K562 (cell line): ENCODE measurements around the gene TTBK2. TPM values are rescaled to one million over a fixed set of nuclear protein-coding genes. Genes with fewer than 3 reads are reported as not detected.

Source experiments
- ATAC-seq: fragments of 200-7000 bp; cut with Tn5 transposase; 3 replicates; pipeline ENCODE4 v1.9.1; 2020; ENCODE audit warnings: moderate library complexity
- BruUV-seq: library from RNA; stranded (reverse); fragments of 400-500 nt; replicated peaks from 2 replicates; lab custom pipeline; 2021; lab: Mats Ljungman, UMichigan
- CTCF ChIA-PET: fragments of 300-600 bp; formaldehyde crosslinking; extraction: SDS; loops from one replicate; lab custom pipeline; 2021; ENCODE audit warnings: low intra/inter-chr PET ratio; lab: Yijun Ruan, JAX
- POLR2A ChIA-PET: fragments of 300-600, 350-650 bp; sonication (Branson Sonifier 250); formaldehyde crosslinking; extraction: SDS; loops from one replicate; lab custom pipeline; 2021; ENCODE audit warnings: antibody characterized with exemption, inconsistent platforms; lab: Yijun Ruan, JAX
- DNase-seq, 4 experiments: peaks; one replicate each; pipeline versions ENCODE4 v3.0.0 to v3.0.0-alpha.2; 2011 to 2018; ENCODE audit warnings: low spot score in 3 of 4, mixed read lengths in 3 of 4; ENCODE audit errors: extremely low read depth in 1 of 4
- FAIRE-seq: peaks from 2 replicates; lab custom pipeline; 2011; peaks lifted over from hg19 to GRCh38; lab: Jason Lieb, UNC
- H2AFZ ChIP-seq: 2 replicates; pipeline ENCODE4 v1.6.0; 2011; ENCODE audit warnings: low read depth, low read length, control low read depth, inconsistent platforms
- H3K27ac ChIP-seq: fragments of 200-600 bp; 3 replicates; pipeline ENCODE4 v1.8.0; 2011; ENCODE audit warnings: low read depth, mild to moderate bottlenecking, control low read depth, inconsistent platforms, low read length, moderate library complexity, mixed read lengths; ENCODE audit errors: extremely low read depth
- H3K27me3 ChIP-seq, 2 experiments: fragments of 300-600 bp in 1 of 2; 2 replicates in 1 of 2; 3 replicates in 1 of 2; pipeline versions ENCODE4 v1.6.0 to v1.8.0; 2011; ENCODE audit warnings: inconsistent platforms in 2 of 2, low read length in 2 of 2, mild to moderate bottlenecking in 1 of 2, mixed read lengths in 1 of 2, moderate library complexity in 1 of 2; ENCODE audit not compliant: control insufficient read depth in 2 of 2, insufficient read depth in 2 of 2
- H3K36me3 ChIP-seq: fragments of 300-600 bp; 3 replicates; pipeline ENCODE4 v1.8.0; 2011; ENCODE audit warnings: mild to moderate bottlenecking, low read length, inconsistent platforms; ENCODE audit not compliant: control insufficient read depth, insufficient read depth
- H3K4me1 ChIP-seq, 2 experiments: fragments of 200-600 bp in 1 of 2; replicated peaks in 1 of 2; 2 replicates in 1 of 2; 3 replicates in 1 of 2; pipeline versions ENCODE4 v1.5.1 to v1.8.0; 2011; ENCODE audit warnings: inconsistent platforms in 2 of 2, low read length in 2 of 2, mild to moderate bottlenecking in 1 of 2, mixed read lengths in 1 of 2, moderate library complexity in 1 of 2; ENCODE audit not compliant: control insufficient read depth in 2 of 2, insufficient read depth in 2 of 2
- H3K4me2 ChIP-seq: 2 replicates; pipeline ENCODE4 v1.6.1; 2011; ENCODE audit warnings: low read length, control low read depth, inconsistent platforms, mixed read lengths; ENCODE audit not compliant: insufficient read depth
- H3K4me3 ChIP-seq: fragments of 200-600 bp; sonication (generic), shearing (Covaris generic); 2 replicates; pipeline ENCODE4 v1.5.1; 2016; ENCODE audit warnings: control low read depth, inconsistent platforms
- H3K79me2 ChIP-seq: fragments of 200-600 bp; 3 replicates; pipeline ENCODE4 v1.8.0; 2011; ENCODE audit warnings: low read length, inconsistent platforms; ENCODE audit not compliant: control insufficient read depth, insufficient read depth
- H3K9ac ChIP-seq, 2 experiments: 2 replicates each; pipeline versions ENCODE4 v1.6.0 to v1.6.1; 2011; ENCODE audit warnings: low read depth in 2 of 2, low read length in 2 of 2, control low read depth in 1 of 2, inconsistent platforms in 1 of 2, mild to moderate bottlenecking in 1 of 2, mixed read lengths in 1 of 2; ENCODE audit not compliant: insufficient read depth in 1 of 2
- H3K9me1 ChIP-seq: one replicate; pipeline ENCODE4 v1.6.0; 2011; ENCODE audit warnings: inconsistent platforms, mild to moderate bottlenecking, low read length, moderate library complexity; ENCODE audit not compliant: control insufficient read depth, insufficient read depth
- H3K9me3 ChIP-seq: replicated peaks from 2 replicates; pipeline ENCODE4 v1.5.1; 2011; ENCODE audit warnings: low read depth, low read length, inconsistent platforms; ENCODE audit not compliant: control insufficient read depth, insufficient read depth
- H4K20me1 ChIP-seq: replicated peaks from 2 replicates; pipeline ENCODE4 v1.6.1; 2011; ENCODE audit warnings: low read length, inconsistent platforms, mixed read lengths; ENCODE audit not compliant: control insufficient read depth, insufficient read depth
- ERF ChIP-seq: fragments of 450-650 bp; formaldehyde crosslinking; IDR thresholded peaks from 2 replicates; pipeline ENCODE4 v1.4.0; 2020; ENCODE audit warnings: mild to moderate bottlenecking, mixed read lengths
- ZNF23 ChIP-seq: fragments of 250-450 bp; sonication (Bioruptor Pico); IDR thresholded peaks from 2 replicates; pipeline ENCODE4 v1.4.0; 2020; ENCODE audit warnings: mild to moderate bottlenecking
- WGBS: fragments of 100-300 bp; shearing (Covaris generic); methylation state at CpG from one replicate; pipeline ENCODE4 v1.1.6; 2016; ENCODE audit warnings: low coverage, mixed read lengths; ENCODE audit not compliant: insufficient coverage; ENCODE audit errors: missing lambda C conversion rate; 5-methylcytosine and 5-hydroxymethylcytosine counted together
- in situ Hi-C: fragments of 300-500 bp; cut with MboI; formaldehyde crosslinking; loops from 4 replicates; pipeline ENCODE4 v1.15.0; 2018; ENCODE audit warnings: inconsistent platforms, mixed read lengths
- intact Hi-C: fragments of 100-400 bp; cut with micrococcal nuclease; formaldehyde crosslinking; loops from 2 replicates; pipeline ENCODE4 v1.14.2; 2022
- polyA plus RNA-seq, 8 experiments: library from polyadenylated mRNA; depleted of rRNA in 4 of 8; stranded (reverse) in 5 of 8; unstranded in 3 of 8; fragments of >200 nt; fragmentation: Nextera tagmentation in 2 of 8; fragmentation: Illumina TruSeq in 1 of 8; extraction: Ambion mirVana in 2 of 8; extraction: Trizol in 1 of 8; gene quantifications; 2 replicates each; pipeline versions ENCODE4 v1.2.1 to v1.2.3, GENCODE V29; 2011 to 2014; ENCODE audit warnings: inconsistent platforms in 1 of 8, missing spikeins in 1 of 8
- total RNA-seq, 7 experiments: library from RNA; depleted of rRNA in 6 of 7; stranded (reverse); fragments of >200 nt in 6 of 7; fragmentation: Illumina TruSeq in 2 of 7; extraction: Trizol in 2 of 7; gene quantifications; 2 replicates each; pipeline versions ENCODE4 v1.2.1 to v1.2.3, GENCODE V29; 2011 to 2021; ENCODE audit warnings: low replicate concordance in 1 of 7
- TF ChIP-seq, protein P1 (sequence below): fragments of 450-650 bp; IDR thresholded peaks from 2 replicates; pipeline ENCODE4 v1.6.1; 2016; ENCODE audit warnings: mild to moderate bottlenecking, moderate library complexity

The TTBK2 gene
- total and polyA plus RNA-seq, 9 of the 15 experiments (the other 6 are each of a cell fraction or from before 2014, with no cell fraction given): 0.89 to 8.0 (median 4.8) TPM

DNA sequence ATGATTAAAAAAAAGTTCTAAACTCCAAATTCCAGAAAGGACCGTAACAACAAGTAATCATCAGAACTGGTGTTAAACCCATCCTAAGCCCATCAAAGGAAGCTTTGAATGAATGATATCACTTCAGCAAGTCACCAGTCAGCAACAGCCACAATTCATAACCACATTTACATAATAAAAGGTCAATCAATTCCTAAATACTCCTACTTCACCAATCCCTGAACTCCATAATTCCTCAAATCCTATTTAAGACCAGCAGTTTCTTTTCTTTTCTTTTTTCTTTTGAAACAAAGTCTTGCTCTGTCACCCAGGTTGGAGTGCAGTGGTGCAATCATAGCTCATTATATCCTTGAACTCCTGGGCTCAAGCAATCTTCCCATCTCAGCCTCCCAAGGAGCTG is 40.5 kb downstream of the TTBK2 start:
- FAIRE-seq (no peak), ATAC-seq (no peak)
- in situ Hi-C loops (no loop called here), intact Hi-C loops (no loop called here)
- Histone ChIP-seq H3K79me2 (no peaks in the 10 kb centered on the region), H3K4me3 (no peak overlapping the region), H3K9me3 (no peaks in the 10 kb centered on the region), H4K20me1 (no peaks in the 10 kb centered on the region)
- ChIA-PET POLR2A (interaction anchor here (0.6 kb wide), 1 partner anchor 307 kb away, joined by 3 read pairs; no protein-coding TSS in a partner anchor), CTCF (no interaction called here)
- BruUV-seq: no TSS peak
- TF ChIP-seq, protein P1, sequence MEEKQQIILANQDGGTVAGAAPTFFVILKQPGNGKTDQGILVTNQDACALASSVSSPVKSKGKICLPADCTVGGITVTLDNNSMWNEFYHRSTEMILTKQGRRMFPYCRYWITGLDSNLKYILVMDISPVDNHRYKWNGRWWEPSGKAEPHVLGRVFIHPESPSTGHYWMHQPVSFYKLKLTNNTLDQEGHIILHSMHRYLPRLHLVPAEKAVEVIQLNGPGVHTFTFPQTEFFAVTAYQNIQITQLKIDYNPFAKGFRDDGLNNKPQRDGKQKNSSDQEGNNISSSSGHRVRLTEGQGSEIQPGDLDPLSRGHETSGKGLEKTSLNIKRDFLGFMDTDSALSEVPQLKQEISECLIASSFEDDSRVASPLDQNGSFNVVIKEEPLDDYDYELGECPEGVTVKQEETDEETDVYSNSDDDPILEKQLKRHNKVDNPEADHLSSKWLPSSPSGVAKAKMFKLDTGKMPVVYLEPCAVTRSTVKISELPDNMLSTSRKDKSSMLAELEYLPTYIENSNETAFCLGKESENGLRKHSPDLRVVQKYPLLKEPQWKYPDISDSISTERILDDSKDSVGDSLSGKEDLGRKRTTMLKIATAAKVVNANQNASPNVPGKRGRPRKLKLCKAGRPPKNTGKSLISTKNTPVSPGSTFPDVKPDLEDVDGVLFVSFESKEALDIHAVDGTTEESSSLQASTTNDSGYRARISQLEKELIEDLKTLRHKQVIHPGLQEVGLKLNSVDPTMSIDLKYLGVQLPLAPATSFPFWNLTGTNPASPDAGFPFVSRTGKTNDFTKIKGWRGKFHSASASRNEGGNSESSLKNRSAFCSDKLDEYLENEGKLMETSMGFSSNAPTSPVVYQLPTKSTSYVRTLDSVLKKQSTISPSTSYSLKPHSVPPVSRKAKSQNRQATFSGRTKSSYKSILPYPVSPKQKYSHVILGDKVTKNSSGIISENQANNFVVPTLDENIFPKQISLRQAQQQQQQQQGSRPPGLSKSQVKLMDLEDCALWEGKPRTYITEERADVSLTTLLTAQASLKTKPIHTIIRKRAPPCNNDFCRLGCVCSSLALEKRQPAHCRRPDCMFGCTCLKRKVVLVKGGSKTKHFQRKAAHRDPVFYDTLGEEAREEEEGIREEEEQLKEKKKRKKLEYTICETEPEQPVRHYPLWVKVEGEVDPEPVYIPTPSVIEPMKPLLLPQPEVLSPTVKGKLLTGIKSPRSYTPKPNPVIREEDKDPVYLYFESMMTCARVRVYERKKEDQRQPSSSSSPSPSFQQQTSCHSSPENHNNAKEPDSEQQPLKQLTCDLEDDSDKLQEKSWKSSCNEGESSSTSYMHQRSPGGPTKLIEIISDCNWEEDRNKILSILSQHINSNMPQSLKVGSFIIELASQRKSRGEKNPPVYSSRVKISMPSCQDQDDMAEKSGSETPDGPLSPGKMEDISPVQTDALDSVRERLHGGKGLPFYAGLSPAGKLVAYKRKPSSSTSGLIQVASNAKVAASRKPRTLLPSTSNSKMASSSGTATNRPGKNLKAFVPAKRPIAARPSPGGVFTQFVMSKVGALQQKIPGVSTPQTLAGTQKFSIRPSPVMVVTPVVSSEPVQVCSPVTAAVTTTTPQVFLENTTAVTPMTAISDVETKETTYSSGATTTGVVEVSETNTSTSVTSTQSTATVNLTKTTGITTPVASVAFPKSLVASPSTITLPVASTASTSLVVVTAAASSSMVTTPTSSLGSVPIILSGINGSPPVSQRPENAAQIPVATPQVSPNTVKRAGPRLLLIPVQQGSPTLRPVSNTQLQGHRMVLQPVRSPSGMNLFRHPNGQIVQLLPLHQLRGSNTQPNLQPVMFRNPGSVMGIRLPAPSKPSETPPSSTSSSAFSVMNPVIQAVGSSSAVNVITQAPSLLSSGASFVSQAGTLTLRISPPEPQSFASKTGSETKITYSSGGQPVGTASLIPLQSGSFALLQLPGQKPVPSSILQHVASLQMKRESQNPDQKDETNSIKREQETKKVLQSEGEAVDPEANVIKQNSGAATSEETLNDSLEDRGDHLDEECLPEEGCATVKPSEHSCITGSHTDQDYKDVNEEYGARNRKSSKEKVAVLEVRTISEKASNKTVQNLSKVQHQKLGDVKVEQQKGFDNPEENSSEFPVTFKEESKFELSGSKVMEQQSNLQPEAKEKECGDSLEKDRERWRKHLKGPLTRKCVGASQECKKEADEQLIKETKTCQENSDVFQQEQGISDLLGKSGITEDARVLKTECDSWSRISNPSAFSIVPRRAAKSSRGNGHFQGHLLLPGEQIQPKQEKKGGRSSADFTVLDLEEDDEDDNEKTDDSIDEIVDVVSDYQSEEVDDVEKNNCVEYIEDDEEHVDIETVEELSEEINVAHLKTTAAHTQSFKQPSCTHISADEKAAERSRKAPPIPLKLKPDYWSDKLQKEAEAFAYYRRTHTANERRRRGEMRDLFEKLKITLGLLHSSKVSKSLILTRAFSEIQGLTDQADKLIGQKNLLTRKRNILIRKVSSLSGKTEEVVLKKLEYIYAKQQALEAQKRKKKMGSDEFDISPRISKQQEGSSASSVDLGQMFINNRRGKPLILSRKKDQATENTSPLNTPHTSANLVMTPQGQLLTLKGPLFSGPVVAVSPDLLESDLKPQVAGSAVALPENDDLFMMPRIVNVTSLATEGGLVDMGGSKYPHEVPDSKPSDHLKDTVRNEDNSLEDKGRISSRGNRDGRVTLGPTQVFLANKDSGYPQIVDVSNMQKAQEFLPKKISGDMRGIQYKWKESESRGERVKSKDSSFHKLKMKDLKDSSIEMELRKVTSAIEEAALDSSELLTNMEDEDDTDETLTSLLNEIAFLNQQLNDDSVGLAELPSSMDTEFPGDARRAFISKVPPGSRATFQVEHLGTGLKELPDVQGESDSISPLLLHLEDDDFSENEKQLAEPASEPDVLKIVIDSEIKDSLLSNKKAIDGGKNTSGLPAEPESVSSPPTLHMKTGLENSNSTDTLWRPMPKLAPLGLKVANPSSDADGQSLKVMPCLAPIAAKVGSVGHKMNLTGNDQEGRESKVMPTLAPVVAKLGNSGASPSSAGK: no peak
- TF ChIP-seq ZNF23 (CRISPR knock-in tag) (no peak), ERF (CRISPR knock-in tag) (no peak)
- TF ChIP-seq, all 486 proteins: peak for 0
- Histone ChIP-seq H3K9ac (no peak overlapping the region), H2AFZ (no peak overlapping the region), H3K36me3 (no peaks in the 10 kb centered on the region), H3K9me1 (no peaks in the 10 kb centered on the region), H3K27ac (no peak overlapping the region), H3K4me2 (no peak overlapping the region), H3K4me1 (peaks cover 0 to 2% of the 10 kb centered on the region in 2 experiments; a peak in 1 of 5 replicates), H3K27me3 (no peaks in the 10 kb centered on the region)
- DNase-seq: no peak
- WGBS: 92% methylated on average over 1 of the region's 1 CpG
